Hepatocyte (in vitro differentiated cells): ENCODE measurements around the gene HEY2. TPM values are rescaled to one million over a fixed set of nuclear protein-coding genes. Genes with fewer than 3 reads are reported as not detected.

ENCODE experiments used
- DNase-seq: peaks from one replicate; pipeline ENCODE4 v3.0.0-alpha.2; 2016; ENCODE audit warnings: low spot score
- H2AFZ ChIP-seq: fragments of 200-600 bp; sonication (generic); 2 replicates; pipeline ENCODE4 v1.6.0; 2016; ENCODE audit warnings: antibody characterized with exemption, mild to moderate bottlenecking
- H3K27ac ChIP-seq: fragments of 200-600 bp; sonication (generic); 2 replicates; pipeline ENCODE4 v1.5.1; 2016; ENCODE audit warnings: mild to moderate bottlenecking
- H3K27me3 ChIP-seq: fragments of 200-600 bp; sonication (generic); 2 replicates; pipeline ENCODE4 v1.6.1; 2016
- H3K36me3 ChIP-seq: fragments of 200-600 bp; sonication (generic); replicated peaks from 2 replicates; pipeline ENCODE4 v1.5.1; 2016; ENCODE audit warnings: low read depth; ENCODE audit not compliant: insufficient read depth
- H3K4me1 ChIP-seq: fragments of 200-600 bp; sonication (generic); 2 replicates; pipeline ENCODE4 v1.5.1; 2016; ENCODE audit warnings: mild to moderate bottlenecking, moderate library complexity; ENCODE audit not compliant: insufficient read depth
- H3K4me2 ChIP-seq: fragments of 200-600 bp; sonication (generic); 2 replicates; pipeline ENCODE4 v1.6.0; 2016
- H3K4me3 ChIP-seq: fragments of 200-600 bp; sonication (generic); 2 replicates; pipeline ENCODE4 v1.5.1; 2016; ENCODE audit warnings: mild to moderate bottlenecking
- H3K79me2 ChIP-seq: fragments of 200-600 bp; sonication (generic); 2 replicates; pipeline ENCODE4 v1.6.0; 2017; ENCODE audit warnings: mild to moderate bottlenecking
- H3K9me2 ChIP-seq: fragments of 200-600 bp; sonication (generic); replicated peaks from 2 replicates; pipeline ENCODE4 v1.6.0; 2017; ENCODE audit warnings: mild to moderate bottlenecking; ENCODE audit not compliant: insufficient read depth
- H3K9me3 ChIP-seq: fragments of 200-600 bp; sonication (generic); 2 replicates; pipeline ENCODE4 v1.5.1; 2016; ENCODE audit warnings: low read depth, mild to moderate bottlenecking
- H4K20me1 ChIP-seq: fragments of 200-600 bp; sonication (generic); 2 replicates; pipeline ENCODE4 v1.6.0; 2016; ENCODE audit warnings: mild to moderate bottlenecking; ENCODE audit not compliant: insufficient read depth, poor library complexity, severe bottlenecking
- CTCF ChIP-seq: fragments of 200-600 bp; sonication (generic); IDR thresholded peaks from 2 replicates; pipeline ENCODE4 v1.5.1; 2016; ENCODE audit warnings: antibody characterized with exemption, mild to moderate bottlenecking; ENCODE audit not compliant: poor library complexity
- EZH2 ChIP-seq: fragments of 200-600 bp; sonication (generic); IDR thresholded peaks from 2 replicates; pipeline ENCODE4 v1.6.1; 2016; ENCODE audit warnings: antibody characterized with exemption, mild to moderate bottlenecking, borderline replicate concordance
- EZH2phosphoT487 ChIP-seq: fragments of 200-600 bp; sonication (generic); IDR thresholded peaks from one replicate; pipeline ENCODE4 v1.6.1; 2018; ENCODE audit warnings: antibody characterized with exemption, mild to moderate bottlenecking, low read depth, moderate library complexity; ENCODE audit not compliant: unreplicated experiment, severe bottlenecking
- WGBS: methylation state at CpG from one replicate; pipeline ENCODE4 v1.1.6; 2016; ENCODE audit warnings: low lambda C conversion rate; ENCODE audit errors: missing lambda C conversion rate; 5-methylcytosine and 5-hydroxymethylcytosine counted together
- polyA plus RNA-seq: library from polyadenylated mRNA; unstranded; fragments of >200 nt; fragmentation: Nextera tagmentation; extraction: Ambion mirVana; gene quantifications from 2 replicates; pipeline ENCODE4 v1.2.1, GENCODE V29; 2016
- total RNA-seq: library from RNA; depleted of rRNA; stranded (reverse); fragments of >200 nt; gene quantifications from 2 replicates; pipeline ENCODE4 v1.2.3, GENCODE V29; 2014

The HEY2 gene
- total and polyA plus RNA-seq, 2 experiments from 2014 or later, result 0.27 to 0.47 TPM

- no peak overlapping the region for H2AFZ ChIP-seq
- TF ChIP-seq EZH2phosphoT487 (no peak), EZH2 (no peak)
- peaks cover 7% of the 10 kb centered on the region for H3K27me3 ChIP-seq
- no peaks in the 10 kb centered on the region for H3K9me2 ChIP-seq
- no peaks in the 10 kb centered on the region for H3K36me3 ChIP-seq
- DNase-seq, result no peak
- no peaks in the 10 kb centered on the region for H3K4me1 ChIP-seq
- no peak overlapping the region for H3K4me3 ChIP-seq
- no peak overlapping the region for H3K4me2 ChIP-seq
- no peak overlapping the region for H3K27ac ChIP-seq
- H3K9me3 ChIP-seq, result no peaks in the 10 kb centered on the region
- no peaks in the 10 kb centered on the region for H3K79me2 ChIP-seq
- H4K20me1 ChIP-seq, result no peaks in the 10 kb centered on the region
These were observed 11.2 kb upstream of the HEY2 start for GRCh38 chr6:125738276-125738675.

GRCh38 chr6:125739364-125739763 lies 10.1 kb upstream of the HEY2 start:
- no peaks in the 10 kb centered on the region for H4K20me1 ChIP-seq
- no peaks in the 10 kb centered on the region for H3K9me2 ChIP-seq
- no peaks in the 10 kb centered on the region for H3K4me1 ChIP-seq
- H3K36me3 ChIP-seq, result no peaks in the 10 kb centered on the region
- H3K79me2 ChIP-seq, result no peaks in the 10 kb centered on the region
- H3K27me3 ChIP-seq, result peaks cover 18% of the 10 kb centered on the region
- 91% methylated on average over 1 of the region's 1 CpG for WGBS
- no peaks in the 10 kb centered on the region for H3K9me3 ChIP-seq
- H3K27ac ChIP-seq, result no peak overlapping the region
- H2AFZ ChIP-seq, result no peak overlapping the region
- TF ChIP-seq CTCF, result no peak
- no peak for TF ChIP-seq EZH2phosphoT487
- TF ChIP-seq EZH2, result no peak
- no peak for DNase-seq
- H3K4me2 ChIP-seq, result no peak overlapping the region
- H3K4me3 ChIP-seq, result no peak overlapping the region

- WGBS, result 95% methylated on average over 2 of the region's 2 CpGs
- TF ChIP-seq EZH2, result no peak
- no peak for TF ChIP-seq CTCF
- no peak for TF ChIP-seq EZH2phosphoT487
- H3K79me2 ChIP-seq, result no peaks in the 10 kb centered on the region
These were observed 8.1 kb upstream of the HEY2 start for GRCh38 chr6:125741336-125741735.

DNA sequence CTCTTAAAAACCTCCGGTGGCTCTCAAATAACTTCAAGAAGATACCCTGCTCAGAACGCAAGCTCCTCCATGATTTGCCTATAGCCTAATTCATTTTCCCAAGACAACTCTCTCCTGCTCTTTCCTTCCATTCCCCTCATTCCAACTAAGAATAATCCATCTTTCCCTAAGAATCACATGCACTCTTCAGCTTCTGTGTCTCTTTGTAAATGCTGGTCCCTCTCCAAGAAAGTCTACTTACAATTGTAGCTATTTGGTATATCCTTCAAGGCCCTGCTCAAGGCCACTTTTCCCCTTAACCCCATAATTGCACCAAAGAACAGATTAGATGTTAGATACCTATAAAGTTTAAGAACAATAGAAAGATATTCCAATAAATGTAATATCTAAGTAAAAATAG lies 7.4 kb upstream of the HEY2 start:
- Histone ChIP-seq H3K4me3 (no peak overlapping the region), H3K9me3 (no peaks in the 10 kb centered on the region), H3K27me3 (peaks cover 43% of the 10 kb centered on the region), H3K9me2 (no peaks in the 10 kb centered on the region), H4K20me1 (no peaks in the 10 kb centered on the region), H2AFZ (no peak overlapping the region), H3K4me1 (peaks cover under 1% of the 10 kb centered on the region), H3K79me2 (no peaks in the 10 kb centered on the region), H3K4me2 (no peak overlapping the region), H3K27ac (no peak overlapping the region), H3K36me3 (no peaks in the 10 kb centered on the region)
- DNase-seq, result no peak
- TF ChIP-seq EZH2phosphoT487 (no peak), EZH2 (no peak), CTCF (no peak)
- 93% methylated on average over 2 of the region's 2 CpGs for WGBS

More at GRCh38 chr6:125741336-125741735, 8.1 kb upstream of the HEY2 start:
- Histone ChIP-seq H4K20me1 (no peaks in the 10 kb centered on the region), H3K9me2 (no peaks in the 10 kb centered on the region), H3K4me1 (no peaks in the 10 kb centered on the region), H3K27ac (no peak overlapping the region), H3K9me3 (no peaks in the 10 kb centered on the region), H3K36me3 (no peaks in the 10 kb centered on the region), H3K4me2 (no peak overlapping the region), H3K4me3 (no peak overlapping the region), H2AFZ (no peak overlapping the region), H3K27me3 (peaks cover 36% of the 10 kb centered on the region)
- DNase-seq, result no peak
